Activated CD8-positive, alpha-beta T cell treated with anti-CD3 and anti-CD28 coated beads for 36 hours (primary cell): ENCODE data around the gene C17orf100. TPM values are rescaled to one million over a fixed set of nuclear protein-coding genes. Genes with fewer than 3 reads are reported as not detected.

ENCODE experiments used
- ATAC-seq: fragments of 200-7000 bp; cut with Tn5 transposase; one replicate; pipeline ENCODE4 v1.10.0; 2021; ENCODE audit warnings: mild to moderate bottlenecking, moderate library complexity
- CTCF ChIA-PET: fragments of 350-600 bp; sonication (Branson Sonifier 250); formaldehyde crosslinking; loops from one replicate; lab custom pipeline; 2021; ENCODE audit warnings: antibody characterized with exemption; lab: Charles Lee
- POLR2A ChIA-PET: fragments of 350-600 bp; sonication (Branson Sonifier 250); formaldehyde crosslinking; loops from one replicate; lab custom pipeline; 2021; ENCODE audit warnings: antibody characterized with exemption; lab: Charles Lee
- DNase-seq: peaks from one replicate; pipeline ENCODE4 v3.0.0-alpha.2; 2020
- H3K27ac Mint-ChIP-seq: one replicate; pipeline ENCODE4 v1.8.0; 2021; ENCODE audit warnings: mild to moderate bottlenecking, mixed read lengths
- H3K27me3 Mint-ChIP-seq: one replicate; pipeline ENCODE4 v1.8.0; 2021; ENCODE audit warnings: mixed read lengths
- H3K36me3 Mint-ChIP-seq: one replicate; pipeline ENCODE4 v1.8.0; 2021; ENCODE audit warnings: low read depth, mixed read lengths
- H3K4me1 Mint-ChIP-seq: one replicate; pipeline ENCODE4 v1.8.0; 2021; ENCODE audit warnings: low read depth, mixed read lengths
- H3K4me3 Mint-ChIP-seq: one replicate; pipeline ENCODE4 v1.8.0; 2021; ENCODE audit warnings: mild to moderate bottlenecking, moderate library complexity, mixed read lengths
- H3K9me3 Mint-ChIP-seq: one replicate; pipeline ENCODE4 v1.8.0; 2021; ENCODE audit warnings: mixed read lengths
- intact Hi-C: fragments of 100-400 bp; cut with micrococcal nuclease; formaldehyde crosslinking; loops from one replicate; pipeline ENCODE4 v1.10.0; 2022
- total RNA-seq, 2 experiments: library from RNA; stranded (reverse); gene quantifications; one replicate each; pipeline ENCODE4 v1.2.3, GENCODE V29; 2021
- TF ChIP-seq, protein P1 (sequence below): fragments of 200-600 bp; IDR thresholded peaks from one replicate; pipeline ENCODE4 v1.8.0; 2022; ENCODE audit warnings: antibody characterized with exemption, mild to moderate bottlenecking

The C17orf100 gene
- total RNA-seq, 2 experiments from 2014 or later, result 1.1 to 1.6 TPM

- H3K27ac Mint-ChIP-seq, result no peak overlapping the region
- DNase-seq (peak; percentile 63), ATAC-seq (peak; percentile 81)
- intact Hi-C loops, result no loop called here
- H3K4me3 Mint-ChIP-seq, result no peak overlapping the region
- ChIA-PET CTCF (interaction anchor here (0.7 to 3.2 kb wide), 17 partner anchors 9 to 378 kb away, joined by 3 to 18 read pairs (median 5); partner anchors contain the start of genes C17orf100, MED31, SLC16A11 and TEKT1), POLR2A (interaction anchor here (1.1 kb wide), 1 partner anchor 15 kb away, joined by 3 read pairs; the partner anchor contains the start of genes C17orf100 and MED31)
- H3K36me3 Mint-ChIP-seq, result no peaks in the 10 kb centered on the region
- no peaks in the 10 kb centered on the region for H3K27me3 Mint-ChIP-seq
- H3K9me3 Mint-ChIP-seq, result no peaks in the 10 kb centered on the region
- H3K4me1 Mint-ChIP-seq, result peaks cover 20% of the 10 kb centered on the region
- TF ChIP-seq, protein P1, sequence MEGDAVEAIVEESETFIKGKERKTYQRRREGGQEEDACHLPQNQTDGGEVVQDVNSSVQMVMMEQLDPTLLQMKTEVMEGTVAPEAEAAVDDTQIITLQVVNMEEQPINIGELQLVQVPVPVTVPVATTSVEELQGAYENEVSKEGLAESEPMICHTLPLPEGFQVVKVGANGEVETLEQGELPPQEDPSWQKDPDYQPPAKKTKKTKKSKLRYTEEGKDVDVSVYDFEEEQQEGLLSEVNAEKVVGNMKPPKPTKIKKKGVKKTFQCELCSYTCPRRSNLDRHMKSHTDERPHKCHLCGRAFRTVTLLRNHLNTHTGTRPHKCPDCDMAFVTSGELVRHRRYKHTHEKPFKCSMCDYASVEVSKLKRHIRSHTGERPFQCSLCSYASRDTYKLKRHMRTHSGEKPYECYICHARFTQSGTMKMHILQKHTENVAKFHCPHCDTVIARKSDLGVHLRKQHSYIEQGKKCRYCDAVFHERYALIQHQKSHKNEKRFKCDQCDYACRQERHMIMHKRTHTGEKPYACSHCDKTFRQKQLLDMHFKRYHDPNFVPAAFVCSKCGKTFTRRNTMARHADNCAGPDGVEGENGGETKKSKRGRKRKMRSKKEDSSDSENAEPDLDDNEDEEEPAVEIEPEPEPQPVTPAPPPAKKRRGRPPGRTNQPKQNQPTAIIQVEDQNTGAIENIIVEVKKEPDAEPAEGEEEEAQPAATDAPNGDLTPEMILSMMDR, result peak; percentile 93
Measured at GRCh38 chr17:6666077-6666521, 14.5 kb downstream of the C17orf100 start.

- H3K9me3 Mint-ChIP-seq, result no peaks in the 10 kb centered on the region
- TF ChIP-seq, protein P1, result no peak
- ATAC-seq (no peak), DNase-seq (no peak)
- intact Hi-C loops, result no loop called here
- ChIA-PET POLR2A (interaction anchor here (1.1 kb wide), 1 partner anchor 15 kb away, joined by 3 read pairs; the partner anchor contains the start of genes C17orf100 and MED31), CTCF (interaction anchor here (0.7 to 3.2 kb wide), 15 partner anchors 9 to 378 kb away, joined by 3 to 18 read pairs (median 5); partner anchors contain the start of genes C17orf100, MED31, SLC16A11 and TEKT1)
- H3K4me3 Mint-ChIP-seq, result no peak overlapping the region
- H3K36me3 Mint-ChIP-seq, result no peaks in the 10 kb centered on the region
- no peaks in the 10 kb centered on the region for H3K27me3 Mint-ChIP-seq
- peaks cover 16% of the 10 kb centered on the region for H3K4me1 Mint-ChIP-seq
- H3K27ac Mint-ChIP-seq, result no peak overlapping the region
Measured at GRCh38 chr17:6666557-6666956, 15.0 kb downstream of the C17orf100 start.

DNA sequence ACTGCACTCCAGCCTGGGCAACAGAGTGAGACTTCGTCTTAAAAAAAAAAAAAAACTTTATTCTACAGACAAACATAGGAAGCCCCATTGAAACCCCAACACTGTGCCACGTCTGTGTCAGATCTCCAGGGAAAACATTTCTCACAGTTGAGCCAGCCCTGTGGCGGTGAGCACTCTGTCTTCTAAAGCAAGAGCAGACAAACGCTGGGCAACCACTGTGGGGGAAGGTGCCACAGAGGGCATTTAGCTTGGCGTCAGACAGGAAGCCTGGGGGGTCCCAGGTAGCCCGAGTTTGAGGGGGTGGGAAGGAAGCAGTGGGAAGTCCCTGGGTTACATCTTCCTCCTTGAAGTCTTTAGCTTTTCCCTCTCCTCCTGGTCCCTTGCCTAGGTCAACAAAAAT is 16.0 kb downstream of the C17orf100 start:
- Mint-ChIP-seq H3K4me1 (peaks cover 15% of the 10 kb centered on the region), H3K36me3 (no peaks in the 10 kb centered on the region), H3K27me3 (no peaks in the 10 kb centered on the region), H3K4me3 (no peak overlapping the region), H3K9me3 (no peaks in the 10 kb centered on the region), H3K27ac (no peak overlapping the region)
- CTCF ChIA-PET, result interaction anchor here (0.5 to 3.2 kb wide), 7 partner anchors 8 to 337 kb away, joined by 4 to 18 read pairs (median 13); no protein-coding TSS in a partner anchor
- DNase-seq (peak; percentile 53), ATAC-seq (peak; percentile 59)
- POLR2A ChIA-PET, result no interaction called here
- intact Hi-C loops, result no loop called here
- TF ChIP-seq, protein P1, result no peak

DNA sequence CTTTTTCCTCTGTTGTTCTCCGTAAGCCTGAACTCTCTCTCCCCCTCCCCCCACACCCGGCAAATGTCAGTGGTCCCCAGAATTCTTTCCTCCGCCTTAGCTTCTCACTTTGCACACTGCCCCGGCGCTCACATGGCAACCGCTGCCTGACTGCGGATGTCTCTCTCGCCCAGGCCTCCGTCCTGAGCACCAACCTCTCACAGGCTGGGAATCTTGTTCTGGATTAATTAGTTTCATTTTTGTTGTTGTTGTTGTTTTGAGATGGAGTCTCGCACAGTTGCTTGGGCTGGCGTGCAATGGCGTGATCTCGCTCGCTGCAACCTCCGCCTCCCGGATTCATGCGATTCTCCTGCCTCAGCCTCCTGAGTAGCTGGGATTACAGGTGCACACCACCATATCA is 16.7 kb downstream of the C17orf100 start:
- Mint-ChIP-seq H3K27ac (no peak overlapping the region), H3K36me3 (no peaks in the 10 kb centered on the region), H3K27me3 (no peaks in the 10 kb centered on the region), H3K9me3 (no peaks in the 10 kb centered on the region), H3K4me3 (no peak overlapping the region), H3K4me1 (peaks cover 15% of the 10 kb centered on the region)
- ATAC-seq, result no peak
- TF ChIP-seq, protein P1, result no peak
- DNase-seq, result no peak
- ChIA-PET CTCF (interaction anchor here (0.5 to 3.2 kb wide), 5 partner anchors 134 to 336 kb away, joined by 4 to 18 read pairs (median 13); no protein-coding TSS in a partner anchor), POLR2A (no interaction called here)
- intact Hi-C loops, result no loop called here

DNA sequence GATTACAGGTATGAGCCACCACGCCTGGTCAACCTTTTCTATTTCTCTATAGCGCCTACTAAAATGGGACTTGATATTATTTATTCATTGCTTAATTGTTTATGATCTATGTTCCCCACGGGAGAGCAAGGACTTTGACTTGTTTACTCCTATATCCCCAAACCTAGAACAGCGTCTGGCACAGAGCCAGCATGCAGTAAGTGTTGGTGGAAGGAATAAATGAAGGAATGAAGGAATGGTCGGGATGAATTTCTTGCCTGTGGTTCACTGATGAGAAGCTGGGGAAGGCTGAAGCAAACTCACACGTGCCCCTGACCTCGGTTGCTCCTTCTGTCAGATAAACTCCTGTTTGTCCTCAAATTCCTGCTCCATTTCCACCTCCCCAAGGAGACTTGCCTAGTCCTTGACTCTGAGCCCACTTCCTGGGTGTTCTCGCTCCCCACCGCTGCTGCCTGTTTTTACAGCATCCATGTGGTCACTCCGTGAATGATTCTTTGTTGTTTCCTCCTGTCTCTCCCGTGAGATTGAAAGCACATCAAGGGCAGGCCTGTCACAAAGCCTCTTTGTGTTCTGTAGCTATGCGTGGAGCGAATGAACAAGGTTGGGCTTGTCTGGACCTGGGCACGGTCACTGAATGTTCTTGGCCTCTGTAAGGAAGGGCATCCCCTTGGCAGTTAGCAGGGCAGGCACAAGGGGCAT is 17.3 kb downstream of the C17orf100 start:
- ATAC-seq (no peak), DNase-seq (no peak)
- Mint-ChIP-seq H3K27ac (no peak overlapping the region), H3K4me3 (no peak overlapping the region), H3K27me3 (no peaks in the 10 kb centered on the region), H3K4me1 (peaks cover 15% of the 10 kb centered on the region), H3K36me3 (no peaks in the 10 kb centered on the region), H3K9me3 (no peaks in the 10 kb centered on the region)
- ChIA-PET POLR2A (no interaction called here), CTCF (interaction anchor here (1.2 to 1.8 kb wide), 2 partner anchors 33 to 174 kb away, joined by 3 to 6 read pairs; no protein-coding TSS in a partner anchor)
- intact Hi-C loops, result no loop called here
- TF ChIP-seq, protein P1, result no peak
